GM21717 (cell line): ENCODE results near the gene HYDIN.

Experiments
- ATAC-seq: cut with Tn5 transposase; IDR thresholded peaks from one replicate; pipeline ENCODE4 v1.9.1; 2021; ENCODE audit warnings: mild to moderate bottlenecking, moderate library complexity; ENCODE audit not compliant: unreplicated experiment

Gene HYDIN

GRCh38 chr16:71230122-71230845 is at the start of gene HYDIN:
TSS of gene HYDIN (minus strand) at chr16:71230722. CDS start at chr16:71186895, 43,827 bp downstream.
- no peak for ATAC-seq

DNA sequence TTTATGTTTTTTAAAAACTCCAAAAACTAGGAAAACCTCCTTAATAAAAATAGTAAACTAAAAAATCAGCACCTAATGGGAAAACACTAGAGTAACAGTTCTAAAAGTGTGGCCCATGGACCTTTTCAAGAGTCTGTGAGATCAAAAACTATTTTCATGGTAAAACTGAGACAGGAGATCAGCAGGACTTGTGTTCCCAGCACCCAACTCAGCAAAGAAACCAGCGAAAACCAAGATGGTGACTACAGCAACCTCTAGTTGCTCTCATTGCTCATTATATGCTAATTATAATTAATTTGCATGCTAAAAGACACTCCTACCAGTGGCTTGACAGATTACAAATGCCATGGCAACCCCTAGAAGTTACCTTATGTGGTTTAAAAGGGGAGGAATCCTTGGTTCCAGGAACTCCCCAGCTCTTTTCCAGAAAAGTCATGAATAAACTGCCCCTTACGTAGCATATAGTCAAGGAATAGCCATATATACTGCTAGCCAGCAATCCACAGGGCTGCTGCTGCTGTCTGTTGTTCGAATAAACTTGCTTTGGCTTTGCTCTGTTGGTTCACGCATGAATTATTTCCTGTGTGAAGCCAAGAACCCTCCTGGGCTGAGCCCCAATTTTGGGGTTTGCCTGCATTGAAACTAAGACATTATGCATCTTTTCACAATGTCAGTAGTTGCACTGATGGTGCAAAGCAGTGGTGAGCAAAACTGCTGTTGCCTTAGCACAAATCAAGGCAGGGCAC is 46.2 kb upstream of the HYDIN start:
- ATAC-seq = no peak

GRCh38 chr16:71273384-71273783 is 42.9 kb upstream of the HYDIN start:
- no peak for ATAC-seq

DNA sequence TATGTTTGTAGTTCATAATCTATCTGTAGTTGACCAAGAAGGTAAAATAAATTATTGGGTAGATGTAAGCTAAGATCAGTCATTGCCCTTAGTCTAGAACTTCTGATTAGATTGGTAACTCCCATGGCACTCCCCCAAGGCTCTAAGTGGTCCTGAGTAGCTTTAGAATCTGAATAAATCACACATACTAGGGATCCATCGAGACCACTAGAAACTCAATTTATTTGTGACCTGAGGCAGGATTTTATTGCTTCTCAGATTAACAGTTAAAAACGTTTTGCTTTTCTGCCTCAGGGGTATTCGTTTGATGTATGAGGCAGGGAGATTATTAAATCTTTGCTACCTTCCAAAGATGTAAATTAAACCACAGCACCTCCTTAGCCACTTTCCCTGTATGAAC is 33.8 kb upstream of the HYDIN start:
- no peak for ATAC-seq

DNA sequence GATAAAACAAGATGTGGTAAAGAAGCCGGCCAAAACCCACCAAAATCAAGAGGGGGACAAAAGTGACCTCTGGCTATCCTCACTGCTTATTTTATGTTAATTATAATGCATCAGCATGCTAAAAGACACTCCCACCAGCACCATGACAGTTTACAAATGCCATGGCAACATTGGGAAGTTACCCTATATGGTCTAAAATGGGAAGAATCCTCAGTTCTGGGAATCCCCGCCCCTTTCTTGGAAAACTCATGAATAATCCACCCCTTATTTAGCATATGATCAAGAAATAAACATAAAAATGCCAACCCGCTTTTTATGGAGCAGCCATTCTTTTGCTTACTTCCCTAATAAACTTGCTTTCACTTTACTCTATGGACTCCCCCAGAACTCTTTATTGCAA is 33.1 kb upstream of the HYDIN start:
- no peak for ATAC-seq

GRCh38 chr16:71262391-71262790 is 31.9 kb upstream of the HYDIN start:
- no peak for ATAC-seq

DNA sequence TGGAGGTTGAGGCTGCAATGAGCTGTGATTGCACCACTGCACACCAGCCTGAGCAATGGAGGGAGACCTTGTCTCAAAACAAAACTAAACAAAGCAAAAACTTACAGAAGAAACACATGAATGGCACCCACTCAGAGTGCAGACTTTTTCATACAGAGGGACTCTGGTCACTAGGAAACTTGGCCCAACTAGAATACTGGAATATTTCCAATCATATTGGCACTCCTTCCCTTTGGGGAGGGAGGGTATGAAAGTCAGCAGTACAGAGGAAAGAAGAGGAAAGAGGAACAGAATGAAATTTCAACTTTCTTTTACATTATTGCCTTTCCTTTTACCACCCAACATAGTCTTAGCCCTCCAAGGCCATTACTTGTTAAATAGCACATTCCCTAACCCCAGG is 30.5 kb upstream of the HYDIN start:
- no peak for ATAC-seq

- no peak for ATAC-seq
Measured at GRCh38 chr16:71259086-71259485, 28.6 kb upstream of the HYDIN start.

GRCh38 chr16:71258372-71258771 is 27.9 kb upstream of the HYDIN start:
- ATAC-seq = no peak

GRCh38 chr16:71257768-71258167 is 27.2 kb upstream of the HYDIN start:
- no peak for ATAC-seq

DNA sequence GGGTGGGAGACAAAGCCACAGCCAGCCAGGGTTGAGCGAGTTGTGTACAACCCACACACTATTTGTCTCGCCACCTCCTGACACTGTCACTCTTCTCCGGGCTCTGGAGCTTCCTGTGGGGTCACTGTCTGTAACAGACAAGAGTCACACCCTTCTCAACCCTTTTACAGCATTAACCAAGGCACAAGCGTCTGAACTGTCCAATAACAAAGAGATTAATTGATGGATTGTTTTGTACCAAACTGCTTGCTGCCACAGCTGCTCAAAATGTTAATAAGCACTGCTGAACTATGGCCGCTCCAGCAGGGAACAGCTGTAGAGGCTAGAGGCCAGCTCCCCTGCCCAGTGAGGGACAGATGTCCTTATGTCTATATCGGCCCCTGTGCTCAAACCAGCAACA is 25.2 kb upstream of the HYDIN start:
- no peak for ATAC-seq

- no peak for ATAC-seq
Measured at GRCh38 chr16:71254832-71255525, 24.5 kb upstream of the HYDIN start.

DNA sequence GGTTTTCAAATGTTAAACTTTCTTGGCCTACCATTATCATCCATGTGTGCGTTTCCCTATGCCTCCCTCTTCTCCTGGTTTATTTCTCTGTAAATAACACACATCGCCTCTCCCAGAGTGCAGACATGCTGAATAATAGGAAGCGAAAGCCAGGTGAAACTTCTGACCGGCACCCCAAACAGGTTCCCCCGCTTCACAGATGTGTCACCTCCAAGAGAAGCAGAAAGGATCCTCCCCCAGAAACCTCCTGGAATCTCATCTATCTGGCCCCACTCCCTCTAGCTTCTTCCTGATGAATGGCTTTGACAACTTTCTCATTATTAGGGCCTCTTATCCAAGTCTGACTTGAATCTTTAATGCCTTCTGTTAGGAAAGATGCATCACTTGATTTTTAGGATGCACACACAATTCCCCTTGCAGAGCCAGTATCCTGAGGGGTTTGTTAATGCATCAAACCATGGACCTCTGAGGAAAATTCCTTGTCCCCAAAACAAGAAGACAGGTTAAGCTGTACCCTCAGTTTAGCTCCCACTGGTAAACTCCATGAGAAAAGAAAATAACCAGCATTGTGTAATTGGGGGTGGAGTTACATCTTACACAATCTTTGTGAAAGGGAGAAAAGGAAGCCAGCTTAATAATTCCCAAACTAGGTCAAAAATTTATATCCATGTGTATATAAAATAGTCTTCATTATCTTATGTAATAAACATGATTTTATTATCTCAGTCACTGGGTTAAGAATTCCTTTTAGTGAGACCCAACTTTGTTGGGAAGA is 20.1 kb upstream of the HYDIN start:
- no peak for ATAC-seq

DNA sequence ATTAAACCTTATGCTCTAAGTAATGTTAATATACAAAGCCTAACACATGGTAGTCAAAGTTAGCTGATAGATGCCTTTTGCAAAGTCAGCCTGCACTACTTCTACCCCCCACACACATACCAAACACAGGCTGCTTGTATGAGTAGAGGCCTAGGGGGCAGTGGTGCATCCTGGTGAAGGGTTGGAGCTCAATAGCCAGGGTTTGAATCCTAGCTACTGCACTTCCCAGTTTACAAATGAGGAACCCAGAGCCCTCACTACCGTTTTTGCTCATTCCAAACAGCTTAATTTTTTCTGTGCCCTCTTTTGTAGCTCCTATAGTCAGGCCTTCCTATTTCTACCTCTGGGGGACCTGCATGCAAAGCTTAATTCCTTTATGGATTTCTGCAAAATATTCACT is 18.9 kb upstream of the HYDIN start:
- no peak for ATAC-seq

DNA sequence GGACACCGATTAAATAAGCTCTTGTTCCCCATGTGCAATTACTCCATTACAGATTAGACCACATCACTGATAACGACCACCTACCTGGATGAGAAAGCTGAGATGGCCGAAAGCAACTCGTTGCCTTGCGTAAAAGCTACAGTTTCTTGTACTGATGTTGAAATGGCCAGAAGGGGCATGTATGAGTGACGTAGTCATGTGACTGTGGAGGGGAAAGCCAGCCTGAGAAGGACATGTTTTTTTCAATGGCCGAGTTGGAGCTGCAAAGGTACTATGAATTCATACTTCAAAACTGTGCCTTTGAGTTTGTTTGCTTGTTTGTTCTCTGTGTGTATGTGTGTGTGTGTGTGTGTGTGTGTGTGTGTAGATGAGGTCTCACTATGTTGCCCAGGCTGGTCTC is 17.0 kb upstream of the HYDIN start:
- no peak for ATAC-seq

DNA sequence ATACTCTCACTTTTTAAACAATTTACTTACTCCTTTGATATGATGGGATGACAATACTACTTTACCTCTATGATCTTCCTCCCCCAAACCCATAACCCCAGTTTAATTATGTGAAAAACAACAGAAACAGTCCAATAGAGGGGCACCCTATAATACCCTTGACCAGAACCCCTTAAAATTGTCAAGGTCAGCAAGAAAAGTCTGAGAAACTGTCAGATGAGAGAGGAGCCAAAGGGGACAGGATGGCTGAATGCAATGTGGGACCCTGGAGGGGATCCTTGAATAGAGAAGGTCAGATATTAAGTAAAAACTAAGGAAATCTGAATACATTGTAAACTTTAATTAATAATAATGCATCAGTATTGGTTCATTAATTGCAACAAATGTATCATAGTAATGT is 15.8 kb upstream of the HYDIN start:
- ATAC-seq = no peak

GRCh38 chr16:71244521-71244920 is 14.0 kb upstream of the HYDIN start:
- no peak for ATAC-seq

DNA sequence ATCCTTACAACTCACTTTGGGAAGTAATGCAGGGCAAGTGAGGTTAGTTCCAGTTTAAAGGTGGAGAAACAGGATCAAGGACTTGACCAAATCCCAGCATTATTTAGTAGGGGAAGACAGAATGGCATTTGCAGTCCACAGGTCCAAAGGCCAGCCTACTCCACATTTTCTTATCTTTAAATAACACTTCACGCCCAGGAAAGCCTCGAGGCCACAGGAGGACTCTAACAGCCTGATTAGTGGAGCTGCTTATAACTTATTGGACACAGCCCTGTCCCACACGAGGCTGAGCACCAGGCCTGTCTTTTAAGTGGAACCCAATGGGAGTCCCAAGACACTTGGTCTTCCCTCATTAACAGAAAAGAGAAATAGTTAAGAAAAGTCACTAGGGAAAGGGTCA is 12.1 kb upstream of the HYDIN start:
- no peak for ATAC-seq

DNA sequence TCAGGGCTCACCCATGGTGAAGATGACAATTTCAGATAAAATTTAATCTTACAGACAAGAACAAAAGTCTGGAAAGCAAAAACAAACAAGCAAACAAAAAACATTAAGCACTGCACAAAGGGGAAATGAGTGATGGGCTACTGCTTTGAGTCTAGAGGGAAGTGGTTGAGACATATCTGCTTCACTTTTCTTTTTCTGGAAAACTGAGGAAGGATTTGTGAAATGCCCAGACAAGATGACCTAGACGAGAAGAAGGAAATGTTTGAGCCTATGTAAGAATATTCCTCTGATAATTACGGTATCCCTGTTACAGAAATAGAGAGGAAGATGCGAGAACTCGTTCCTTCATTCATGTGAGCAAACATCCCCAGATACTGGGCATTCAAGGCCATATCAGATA is 11.5 kb upstream of the HYDIN start:
- no peak for ATAC-seq

GRCh38 chr16:71229344-71229743 is 1.2 kb downstream of the HYDIN start:
- ATAC-seq = no peak
